ENCODE results near the gene TMED6.

Gene TMED6

GRCh38 chr16:69349536-69349935 is 2.0 kb downstream of the TMED6 start:
- Histone ChIP-seq H3K18ac (ENCODE audit: low read depth in 1 of 2, low read length in 2 of 2) (no peak overlapping the region), H2BK5ac (ENCODE audit: low read depth, low read length, poor library complexity, severe bottlenecking) (no peak overlapping the region), H3K4ac (ENCODE audit: low read depth in 1 of 2, low read length in 2 of 2) (no peak overlapping the region), H3K4me2 (ENCODE audit: low read length, poor library complexity, severe bottlenecking) (no peak overlapping the region), H3K4me3 (ENCODE audit: insufficient read depth in 1 of 2, low read depth in 1 of 2, low read length in 2 of 2) (no peak overlapping the region), H3K14ac (ENCODE audit: low read length in 2 of 2) (no peak overlapping the region), H2BK12ac (ENCODE audit: low read length in 2 of 2) (no peak overlapping the region), H2BK120ac (ENCODE audit: low read depth, low read length) (no peak overlapping the region), H4K8ac (ENCODE audit: low read length) (no peak overlapping the region), H2BK15ac (ENCODE audit: low read depth, poor library complexity, severe bottlenecking) (no peak overlapping the region), H2AFZ (ENCODE audit: low read depth, low read length) (no peak overlapping the region), H4K91ac (ENCODE audit: low read length) (no peak overlapping the region), H3K4me1 (ENCODE audit: control insufficient read depth, insufficient read depth, low read depth, low read length) (peaks cover 3% of the 10 kb centered on the region), H3K9ac (ENCODE audit: low read length) (no peak overlapping the region), H3K23ac (ENCODE audit: low read length in 2 of 2) (no peak overlapping the region), H2AK5ac (ENCODE audit: low read length, severe bottlenecking) (no peak overlapping the region), H3K9me3 (ENCODE audit: control insufficient read depth, low read length) (no peaks in the 10 kb centered on the region), H3K27me3 (ENCODE audit: control insufficient read depth in 1 of 2, insufficient read depth in 1 of 2, low read length in 2 of 2) (no peaks in the 10 kb centered on the region), H3K27ac (ENCODE audit: low read length, poor library complexity, severe bottlenecking) (no peak overlapping the region), H3K36me3 (ENCODE audit: control insufficient read depth in 1 of 2, insufficient read depth in 2 of 2, low read depth in 1 of 2, low read length in 2 of 2) (peaks cover 13 to 38% of the 10 kb centered on the region in 2 experiments), H3K79me1 (replicated peaks; ENCODE audit: low read length, poor library complexity, severe bottlenecking) (peaks cover 2% of the 10 kb centered on the region)
- no peak for DNase-seq
- 92% methylated on average over 10 of the region's 10 CpGs for WGBS

- Histone ChIP-seq H3K4ac (ENCODE audit: low read depth in 1 of 2, low read length in 2 of 2) (no peak overlapping the region), H3K18ac (ENCODE audit: low read depth in 1 of 2, low read length in 2 of 2) (no peak overlapping the region), H4K8ac (ENCODE audit: low read length) (no peak overlapping the region), H3K4me2 (ENCODE audit: low read length, poor library complexity, severe bottlenecking) (no peak overlapping the region), H2BK15ac (ENCODE audit: low read depth, poor library complexity, severe bottlenecking) (no peak overlapping the region), H3K27ac (ENCODE audit: low read length, poor library complexity, severe bottlenecking) (no peak overlapping the region), H2BK5ac (ENCODE audit: low read depth, low read length, poor library complexity, severe bottlenecking) (no peak overlapping the region), H3K4me3 (ENCODE audit: insufficient read depth in 1 of 2, low read depth in 1 of 2, low read length in 2 of 2) (no peak overlapping the region), H4K91ac (ENCODE audit: low read length) (no peak overlapping the region), H3K36me3 (ENCODE audit: control insufficient read depth in 1 of 2, insufficient read depth in 2 of 2, low read depth in 1 of 2, low read length in 2 of 2) (peaks cover 15 to 50% of the 10 kb centered on the region in 2 experiments), H3K4me1 (ENCODE audit: control insufficient read depth, insufficient read depth, low read depth, low read length) (peaks cover 3% of the 10 kb centered on the region), H2BK120ac (ENCODE audit: low read depth, low read length) (no peak overlapping the region), H2BK12ac (ENCODE audit: low read length in 2 of 2) (no peak overlapping the region), H3K23ac (ENCODE audit: low read length in 2 of 2) (no peak overlapping the region), H3K9me3 (ENCODE audit: control insufficient read depth, low read length) (no peaks in the 10 kb centered on the region), H2AK5ac (ENCODE audit: low read length, severe bottlenecking) (no peak overlapping the region), H3K27me3 (ENCODE audit: control insufficient read depth in 1 of 2, insufficient read depth in 1 of 2, low read length in 2 of 2) (no peaks in the 10 kb centered on the region), H3K79me1 (replicated peaks; ENCODE audit: low read length, poor library complexity, severe bottlenecking) (peaks cover 5% of the 10 kb centered on the region), H3K9ac (ENCODE audit: low read length) (no peak overlapping the region), H2AFZ (ENCODE audit: low read depth, low read length) (no peak overlapping the region), H3K14ac (ENCODE audit: low read length in 2 of 2) (no peak overlapping the region)
- WGBS: 98% methylated on average over 6 of the region's 6 CpGs
- no peak for DNase-seq
Observed at GRCh38 chr16:69348222-69348621, 3.4 kb downstream of the TMED6 start.

DNA sequence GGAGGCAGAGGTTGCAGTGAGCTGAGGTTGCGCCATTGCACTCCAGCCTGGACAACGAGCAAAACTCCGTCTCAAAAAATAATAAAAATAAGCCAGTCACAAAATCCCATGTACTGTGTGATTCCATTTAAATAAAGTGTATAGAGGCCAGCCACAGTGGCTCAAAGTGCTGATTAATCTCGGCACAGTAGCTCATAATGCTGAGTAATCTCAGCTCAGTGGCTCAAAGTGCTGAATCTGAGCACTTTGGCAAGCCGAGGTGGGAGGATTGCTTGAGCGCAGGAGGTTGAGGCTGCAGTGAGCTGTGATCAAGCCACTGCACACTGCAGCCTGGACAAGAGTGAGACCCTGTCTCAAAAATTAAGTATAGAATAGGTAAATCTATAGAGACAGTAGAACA is 4.9 kb downstream of the TMED6 start:
- WGBS: 89% methylated on average over 3 of the region's 6 CpGs
- no peaks in the 10 kb centered on the region for H3K9me3 ChIP-seq (ENCODE audit: control insufficient read depth, low read length)
- H3K79me1 ChIP-seq (replicated peaks; ENCODE audit: low read length, poor library complexity, severe bottlenecking): peaks cover 3% of the 10 kb centered on the region
- no peak overlapping the region for H3K27ac ChIP-seq (ENCODE audit: low read length, poor library complexity, severe bottlenecking)
- H3K14ac ChIP-seq (ENCODE audit: low read length in 2 of 2): no peak overlapping the region
- DNase-seq: no peak
- H4K8ac ChIP-seq (ENCODE audit: low read length): no peak overlapping the region
- H2BK12ac ChIP-seq (ENCODE audit: low read length in 2 of 2): no peak overlapping the region
- no peak overlapping the region for H3K4me2 ChIP-seq (ENCODE audit: low read length, poor library complexity, severe bottlenecking)
- no peak overlapping the region for H3K18ac ChIP-seq (ENCODE audit: low read depth in 1 of 2, low read length in 2 of 2)
- H2AK5ac ChIP-seq (ENCODE audit: low read length, severe bottlenecking): no peak overlapping the region
- H2AFZ ChIP-seq (ENCODE audit: low read depth, low read length): no peak overlapping the region
- peaks cover 15 to 51% of the 10 kb centered on the region in 2 experiments for H3K36me3 ChIP-seq (ENCODE audit: control insufficient read depth in 1 of 2, insufficient read depth in 2 of 2, low read depth in 1 of 2, low read length in 2 of 2)
- H3K4me3 ChIP-seq (ENCODE audit: insufficient read depth in 1 of 2, low read depth in 1 of 2, low read length in 2 of 2): no peak overlapping the region
- H3K9ac ChIP-seq (ENCODE audit: low read length): no peak overlapping the region
- H2BK5ac ChIP-seq (ENCODE audit: low read depth, low read length, poor library complexity, severe bottlenecking): no peak overlapping the region
- H3K23ac ChIP-seq (ENCODE audit: low read length in 2 of 2): no peak overlapping the region
- H2BK120ac ChIP-seq (ENCODE audit: low read depth, low read length): no peak overlapping the region
- no peak overlapping the region for H3K4ac ChIP-seq (ENCODE audit: low read depth in 1 of 2, low read length in 2 of 2)
- H2BK15ac ChIP-seq (ENCODE audit: low read depth, poor library complexity, severe bottlenecking): no peak overlapping the region
- no peaks in the 10 kb centered on the region for H3K27me3 ChIP-seq (ENCODE audit: control insufficient read depth in 1 of 2, insufficient read depth in 1 of 2, low read length in 2 of 2)
- H3K4me1 ChIP-seq (ENCODE audit: control insufficient read depth, insufficient read depth, low read depth, low read length): peaks cover 3% of the 10 kb centered on the region
- H4K91ac ChIP-seq (ENCODE audit: low read length): no peak overlapping the region

- 100% methylated on average over 1 of the region's 4 CpGs for WGBS
- no peak overlapping the region for H2AFZ ChIP-seq (ENCODE audit: low read depth, low read length)
- H2BK12ac ChIP-seq (ENCODE audit: low read length in 2 of 2): no peak overlapping the region
- no peak overlapping the region for H3K9ac ChIP-seq (ENCODE audit: low read length)
- no peak overlapping the region for H3K27ac ChIP-seq (ENCODE audit: low read length, poor library complexity, severe bottlenecking)
- H2AK5ac ChIP-seq (ENCODE audit: low read length, severe bottlenecking): no peak overlapping the region
- no peak overlapping the region for H4K91ac ChIP-seq (ENCODE audit: low read length)
- H3K79me1 ChIP-seq (replicated peaks; ENCODE audit: low read length, poor library complexity, severe bottlenecking): peaks cover 3% of the 10 kb centered on the region
- H3K4me1 ChIP-seq (ENCODE audit: control insufficient read depth, insufficient read depth, low read depth, low read length): no peaks in the 10 kb centered on the region
- no peak for DNase-seq
- no peak overlapping the region for H4K8ac ChIP-seq (ENCODE audit: low read length)
- H2BK5ac ChIP-seq (ENCODE audit: low read depth, low read length, poor library complexity, severe bottlenecking): no peak overlapping the region
- no peak overlapping the region for H2BK15ac ChIP-seq (ENCODE audit: low read depth, poor library complexity, severe bottlenecking)
- no peak overlapping the region for H3K4me2 ChIP-seq (ENCODE audit: low read length, poor library complexity, severe bottlenecking)
- no peak overlapping the region for H2BK120ac ChIP-seq (ENCODE audit: low read depth, low read length)
- no peaks in the 10 kb centered on the region for H3K9me3 ChIP-seq (ENCODE audit: control insufficient read depth, low read length)
- H3K14ac ChIP-seq (ENCODE audit: low read length in 2 of 2): no peak overlapping the region
- no peak overlapping the region for H3K4me3 ChIP-seq (ENCODE audit: insufficient read depth in 1 of 2, low read depth in 1 of 2, low read length in 2 of 2)
- no peak overlapping the region for H3K4ac ChIP-seq (ENCODE audit: low read depth in 1 of 2, low read length in 2 of 2)
- no peak overlapping the region for H3K23ac ChIP-seq (ENCODE audit: low read length in 2 of 2)
- peaks cover 17 to 52% of the 10 kb centered on the region in 2 experiments for H3K36me3 ChIP-seq (ENCODE audit: control insufficient read depth in 1 of 2, insufficient read depth in 2 of 2, low read depth in 1 of 2, low read length in 2 of 2)
- no peaks in the 10 kb centered on the region for H3K27me3 ChIP-seq (ENCODE audit: control insufficient read depth in 1 of 2, insufficient read depth in 1 of 2, low read length in 2 of 2)
- H3K18ac ChIP-seq (ENCODE audit: low read depth in 1 of 2, low read length in 2 of 2): no peak overlapping the region
Observed at GRCh38 chr16:69345923-69346322, 5.7 kb downstream of the TMED6 start.
